ENCODE results near the gene MAN1C1.

The MAN1C1 gene

DNA sequence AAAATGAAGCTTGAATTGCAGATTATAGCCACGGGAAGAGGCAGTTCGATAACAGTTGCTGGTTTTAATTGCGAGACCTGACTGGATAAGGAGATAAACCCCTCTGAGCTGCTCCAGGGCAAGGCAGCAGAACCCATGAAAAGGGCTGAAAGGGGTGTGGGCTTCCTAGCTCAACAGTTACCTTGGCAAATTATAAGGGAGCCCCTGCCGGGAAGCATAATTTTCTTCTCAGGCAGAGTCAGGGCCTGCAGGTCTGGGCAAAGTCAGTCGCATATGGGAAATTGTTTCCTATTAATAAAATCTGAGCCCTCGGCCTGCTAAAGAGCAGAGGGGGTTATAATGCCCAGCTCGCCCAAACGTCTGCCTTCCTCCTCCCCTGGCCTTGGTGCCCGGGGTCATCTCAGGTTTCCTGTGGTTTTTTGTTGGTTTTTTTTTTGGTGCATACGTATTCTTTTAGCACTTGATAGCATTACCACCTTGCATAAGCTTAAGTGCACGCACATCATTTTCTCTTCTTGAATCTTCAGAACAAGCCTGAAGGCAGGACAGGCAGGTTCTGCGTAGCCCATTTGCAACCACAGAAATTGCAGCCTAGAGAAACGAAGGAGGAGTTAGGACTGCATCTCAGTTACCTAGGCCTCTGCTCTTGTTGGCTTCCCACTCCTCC lies 149.5 kb downstream of the MAN1C1 start (continued):
- TF ChIP-seq, protein P1, sequence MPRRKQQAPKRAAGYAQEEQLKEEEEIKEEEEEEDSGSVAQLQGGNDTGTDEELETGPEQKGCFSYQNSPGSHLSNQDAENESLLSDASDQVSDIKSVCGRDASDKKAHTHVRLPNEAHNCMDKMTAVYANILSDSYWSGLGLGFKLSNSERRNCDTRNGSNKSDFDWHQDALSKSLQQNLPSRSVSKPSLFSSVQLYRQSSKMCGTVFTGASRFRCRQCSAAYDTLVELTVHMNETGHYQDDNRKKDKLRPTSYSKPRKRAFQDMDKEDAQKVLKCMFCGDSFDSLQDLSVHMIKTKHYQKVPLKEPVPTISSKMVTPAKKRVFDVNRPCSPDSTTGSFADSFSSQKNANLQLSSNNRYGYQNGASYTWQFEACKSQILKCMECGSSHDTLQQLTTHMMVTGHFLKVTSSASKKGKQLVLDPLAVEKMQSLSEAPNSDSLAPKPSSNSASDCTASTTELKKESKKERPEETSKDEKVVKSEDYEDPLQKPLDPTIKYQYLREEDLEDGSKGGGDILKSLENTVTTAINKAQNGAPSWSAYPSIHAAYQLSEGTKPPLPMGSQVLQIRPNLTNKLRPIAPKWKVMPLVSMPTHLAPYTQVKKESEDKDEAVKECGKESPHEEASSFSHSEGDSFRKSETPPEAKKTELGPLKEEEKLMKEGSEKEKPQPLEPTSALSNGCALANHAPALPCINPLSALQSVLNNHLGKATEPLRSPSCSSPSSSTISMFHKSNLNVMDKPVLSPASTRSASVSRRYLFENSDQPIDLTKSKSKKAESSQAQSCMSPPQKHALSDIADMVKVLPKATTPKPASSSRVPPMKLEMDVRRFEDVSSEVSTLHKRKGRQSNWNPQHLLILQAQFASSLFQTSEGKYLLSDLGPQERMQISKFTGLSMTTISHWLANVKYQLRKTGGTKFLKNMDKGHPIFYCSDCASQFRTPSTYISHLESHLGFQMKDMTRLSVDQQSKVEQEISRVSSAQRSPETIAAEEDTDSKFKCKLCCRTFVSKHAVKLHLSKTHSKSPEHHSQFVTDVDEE (CRISPR knock-in tag; IDR thresholded peaks at IDR 0.05) = no peak
- no peak for TF ChIP-seq ZC3H10 (CRISPR knock-in tag; IDR thresholded peaks at IDR 0.05)
- TF ChIP-seq PPARA (CRISPR knock-in tag; IDR thresholded peaks at IDR 0.05; ENCODE audit: borderline replicate concordance) = no peak
- TF ChIP-seq GLIS3 (CRISPR knock-in tag; IDR thresholded peaks at IDR 0.05) = no peak
- no peak for TF ChIP-seq ZNF8 (CRISPR knock-in tag; IDR thresholded peaks at IDR 0.05)
- no peak for TF ChIP-seq ZFP30 (CRISPR knock-in tag; IDR thresholded peaks at IDR 0.05)

DNA sequence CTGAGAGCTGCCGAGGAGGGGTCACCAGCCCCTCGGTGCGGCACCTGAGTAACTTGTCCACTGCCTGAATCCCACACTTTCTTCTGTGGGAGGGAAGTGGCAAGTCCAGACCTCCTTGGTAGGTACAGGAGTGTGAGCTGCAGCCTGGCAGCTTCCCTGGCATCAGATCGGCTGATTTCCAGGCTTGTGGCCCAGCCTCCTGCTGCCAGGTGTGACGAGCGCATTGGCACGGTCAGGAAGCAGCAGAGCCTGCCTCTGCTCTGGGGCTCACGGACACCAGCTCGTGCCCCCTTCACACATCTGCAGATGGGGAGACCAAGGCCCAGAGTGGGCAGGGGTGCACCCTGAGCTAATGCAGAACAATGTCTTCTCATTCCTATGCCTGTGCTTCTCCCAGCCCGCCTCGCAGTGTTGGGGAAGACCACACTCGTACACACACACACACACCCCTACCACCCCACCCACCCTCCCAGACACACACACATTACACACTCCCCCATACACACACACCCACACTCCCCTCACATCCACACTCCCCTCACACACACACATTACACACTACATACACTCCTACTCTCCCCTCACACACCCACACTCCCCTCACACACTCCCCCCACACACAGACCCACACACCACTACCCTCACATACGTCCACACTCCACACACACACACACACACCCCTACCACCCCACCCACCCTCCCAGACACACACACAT lies 150.3 kb downstream of the MAN1C1 start:
- ATAC-seq = no peak
- TF ChIP-seq GLIS3 (CRISPR knock-in tag; IDR thresholded peaks at IDR 0.05) (no peak), SNAI2 (CRISPR knock-in tag; IDR thresholded peaks at IDR 0.05) (no peak), TOX (CRISPR knock-in tag; IDR thresholded peaks at IDR 0.05; ENCODE audit: borderline replicate concordance) (no peak), ZNF8 (CRISPR knock-in tag; IDR thresholded peaks at IDR 0.05) (no peak), ZFP30 (CRISPR knock-in tag; IDR thresholded peaks at IDR 0.05) (no peak), ZNF565 (CRISPR knock-in tag; conservative IDR thresholded peaks at IDR 0.05; ENCODE audit: low read depth) (no peak), TCF4 (CRISPR knock-in tag; IDR thresholded peaks at IDR 0.05; ENCODE audit: borderline replicate concordance) (no peak), ARNTL (CRISPR knock-in tag; IDR thresholded peaks at IDR 0.05; ENCODE audit: borderline replicate concordance, low read depth) (no peak), OSR1 (CRISPR knock-in tag; IDR thresholded peaks at IDR 0.05) (no peak), ZNF70 (CRISPR knock-in tag; IDR thresholded peaks at IDR 0.05) (no peak), ESRRG (CRISPR knock-in tag; IDR thresholded peaks at IDR 0.05) (no peak)
- TF ChIP-seq, protein P2, sequence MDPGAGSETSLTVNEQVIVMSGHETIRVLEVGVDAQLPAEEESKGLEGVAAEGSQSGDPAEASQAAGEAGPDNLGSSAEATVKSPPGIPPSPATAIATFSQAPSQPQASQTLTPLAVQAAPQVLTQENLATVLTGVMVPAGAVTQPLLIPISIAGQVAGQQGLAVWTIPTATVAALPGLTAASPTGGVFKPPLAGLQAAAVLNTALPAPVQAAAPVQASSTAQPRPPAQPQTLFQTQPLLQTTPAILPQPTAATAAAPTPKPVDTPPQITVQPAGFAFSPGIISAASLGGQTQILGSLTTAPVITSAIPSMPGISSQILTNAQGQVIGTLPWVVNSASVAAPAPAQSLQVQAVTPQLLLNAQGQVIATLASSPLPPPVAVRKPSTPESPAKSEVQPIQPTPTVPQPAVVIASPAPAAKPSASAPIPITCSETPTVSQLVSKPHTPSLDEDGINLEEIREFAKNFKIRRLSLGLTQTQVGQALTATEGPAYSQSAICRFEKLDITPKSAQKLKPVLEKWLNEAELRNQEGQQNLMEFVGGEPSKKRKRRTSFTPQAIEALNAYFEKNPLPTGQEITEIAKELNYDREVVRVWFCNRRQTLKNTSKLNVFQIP (CRISPR knock-in tag; IDR thresholded peaks at IDR 0.05; ENCODE audit: borderline replicate concordance, low read depth) = no peak
- TF ChIP-seq, protein P3, sequence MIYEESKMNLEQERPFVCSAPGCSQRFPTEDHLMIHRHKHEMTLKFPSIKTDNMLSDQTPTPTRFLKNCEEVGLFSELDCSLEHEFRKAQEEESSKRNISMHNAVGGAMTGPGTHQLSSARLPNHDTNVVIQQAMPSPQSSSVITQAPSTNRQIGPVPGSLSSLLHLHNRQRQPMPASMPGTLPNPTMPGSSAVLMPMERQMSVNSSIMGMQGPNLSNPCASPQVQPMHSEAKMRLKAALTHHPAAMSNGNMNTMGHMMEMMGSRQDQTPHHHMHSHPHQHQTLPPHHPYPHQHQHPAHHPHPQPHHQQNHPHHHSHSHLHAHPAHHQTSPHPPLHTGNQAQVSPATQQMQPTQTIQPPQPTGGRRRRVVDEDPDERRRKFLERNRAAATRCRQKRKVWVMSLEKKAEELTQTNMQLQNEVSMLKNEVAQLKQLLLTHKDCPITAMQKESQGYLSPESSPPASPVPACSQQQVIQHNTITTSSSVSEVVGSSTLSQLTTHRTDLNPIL (CRISPR knock-in tag; IDR thresholded peaks at IDR 0.05; ENCODE audit: low read depth) = no peak

DNA sequence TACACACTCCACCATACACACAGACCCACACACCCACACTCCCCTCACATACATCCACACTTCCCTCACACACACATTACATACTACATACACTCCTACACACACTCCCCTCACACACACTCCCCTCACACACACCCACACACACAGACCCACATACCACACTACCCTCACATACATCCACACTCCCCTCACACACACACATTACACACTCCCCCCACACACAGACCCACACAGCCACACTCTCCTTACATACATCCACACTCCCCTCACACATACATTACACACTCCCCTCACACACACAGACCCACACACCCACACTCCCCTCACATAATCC lies 150.8 kb downstream of the MAN1C1 start:
- no peak for ATAC-seq

More for the DNA sequence above, 150.8 kb downstream of the MAN1C1 start:
- TF ChIP-seq, protein P2 (CRISPR knock-in tag; IDR thresholded peaks at IDR 0.05; ENCODE audit: borderline replicate concordance, low read depth) = no peak
- TF ChIP-seq RARB (CRISPR knock-in tag; IDR thresholded peaks at IDR 0.05) = no peak
- no peak for TF ChIP-seq BACH2 (CRISPR knock-in tag; IDR thresholded peaks at IDR 0.05; ENCODE audit: borderline replicate concordance)
- no peak for TF ChIP-seq OSR1 (CRISPR knock-in tag; IDR thresholded peaks at IDR 0.05)
- no peak for TF ChIP-seq ZC3H10 (CRISPR knock-in tag; IDR thresholded peaks at IDR 0.05)
- TF ChIP-seq, protein P4, sequence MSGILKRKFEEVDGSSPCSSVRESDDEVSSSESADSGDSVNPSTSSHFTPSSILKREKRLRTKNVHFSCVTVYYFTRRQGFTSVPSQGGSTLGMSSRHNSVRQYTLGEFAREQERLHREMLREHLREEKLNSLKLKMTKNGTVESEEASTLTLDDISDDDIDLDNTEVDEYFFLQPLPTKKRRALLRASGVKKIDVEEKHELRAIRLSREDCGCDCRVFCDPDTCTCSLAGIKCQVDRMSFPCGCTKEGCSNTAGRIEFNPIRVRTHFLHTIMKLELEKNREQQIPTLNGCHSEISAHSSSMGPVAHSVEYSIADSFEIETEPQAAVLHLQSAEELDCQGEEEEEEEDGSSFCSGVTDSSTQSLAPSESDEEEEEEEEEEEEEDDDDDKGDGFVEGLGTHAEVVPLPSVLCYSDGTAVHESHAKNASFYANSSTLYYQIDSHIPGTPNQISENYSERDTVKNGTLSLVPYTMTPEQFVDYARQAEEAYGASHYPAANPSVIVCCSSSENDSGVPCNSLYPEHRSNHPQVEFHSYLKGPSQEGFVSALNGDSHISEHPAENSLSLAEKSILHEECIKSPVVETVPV (CRISPR knock-in tag; IDR thresholded peaks at IDR 0.05) = no peak
- TF ChIP-seq GLIS3 (CRISPR knock-in tag; IDR thresholded peaks at IDR 0.05) = no peak
- no peak for TF ChIP-seq ZFP30 (CRISPR knock-in tag; IDR thresholded peaks at IDR 0.05)
- TF ChIP-seq ARNTL (CRISPR knock-in tag; IDR thresholded peaks at IDR 0.05; ENCODE audit: borderline replicate concordance, low read depth) = no peak
- TF ChIP-seq ZNF8 (CRISPR knock-in tag; IDR thresholded peaks at IDR 0.05) = no peak

All from SK-N-SH treated with all-trans-retinoic acid at 6 μM for 48 hours (cell line).